HepG2 (cell line): ENCODE data around the gene FGF21. TPM values are rescaled to one million over a fixed set of nuclear protein-coding genes. Genes with fewer than 3 reads are reported as not detected.

Source experiments
- ATAC-seq: fragments of 200-7000 bp; cut with Tn5 transposase; 3 replicates; pipeline ENCODE4 v1.9.1; 2020; ENCODE audit warnings: mild to moderate bottlenecking, moderate library complexity
- BruUV-seq: library from RNA; stranded (reverse); fragments of 400-500 nt; replicated peaks from 2 replicates; lab custom pipeline; 2021; lab: Mats Ljungman, UMichigan
- CTCF ChIA-PET: fragments of 300-600 bp; formaldehyde crosslinking; extraction: SDS; loops from one replicate; lab custom pipeline; 2021; ENCODE audit warnings: low total read pairs, inconsistent platforms, low intra/inter-chr PET ratio; lab: Yijun Ruan, JAX
- POLR2A ChIA-PET: fragments of 350-600 bp; sonication (Branson Sonifier 250); formaldehyde crosslinking; loops from one replicate; lab custom pipeline; 2020; ENCODE audit warnings: antibody characterized with exemption, inconsistent platforms; lab: Yijun Ruan, JAX
- DNase-seq: peaks from one replicate; pipeline ENCODE4 v3.0.0-alpha.2; 2015; ENCODE audit warnings: low spot score
- FAIRE-seq: peaks from 3 replicates; lab custom pipeline; 2011; peaks lifted over from hg19 to GRCh38; lab: Jason Lieb, UNC
- H2AFZ ChIP-seq: one replicate; pipeline ENCODE4 v1.6.1; 2011; ENCODE audit warnings: low read length, inconsistent platforms
- H3K27ac ChIP-seq: fragments of 300-600 bp; 3 replicates; pipeline ENCODE4 v1.8.0; 2011; ENCODE audit warnings: mixed run types, mild to moderate bottlenecking, mixed read lengths, low read length, inconsistent platforms; ENCODE audit not compliant: insufficient read depth; ENCODE audit errors: extremely low read length
- H3K27me3 ChIP-seq, 2 experiments: fragments of 200-600 bp in 1 of 2; 2 replicates in 1 of 2; 3 replicates in 1 of 2; pipeline versions ENCODE4 v1.6.0 to v1.8.0; 2011; ENCODE audit warnings: low read length in 2 of 2, mild to moderate bottlenecking in 2 of 2, moderate library complexity in 2 of 2, inconsistent platforms in 1 of 2; ENCODE audit not compliant: insufficient read depth in 2 of 2, control insufficient read depth in 1 of 2
- H3K36me3 ChIP-seq, 2 experiments: fragments of 200-600 bp in 1 of 2; replicated peaks in 1 of 2; 2 replicates in 1 of 2; 3 replicates in 1 of 2; pipeline versions ENCODE4 v1.5.1 to v1.8.0; 2011; ENCODE audit warnings: low read length in 2 of 2, inconsistent platforms in 1 of 2; ENCODE audit not compliant: insufficient read depth in 2 of 2, control insufficient read depth in 1 of 2
- H3K4me1 ChIP-seq: 2 replicates; pipeline ENCODE4 v1.5.1; 2012; ENCODE audit warnings: low read length, inconsistent platforms; ENCODE audit not compliant: insufficient read depth
- H3K4me2 ChIP-seq: 2 replicates; pipeline ENCODE4 v1.6.0; 2011; ENCODE audit warnings: low read depth, low read length, inconsistent platforms
- H3K4me3 ChIP-seq, 3 experiments: fragments of 200-600 bp in 1 of 3; sonication (generic), shearing (Covaris generic) in 1 of 3; replicated peaks in 1 of 3; 2 replicates each; pipeline ENCODE4 v1.5.1; 2011 to 2016; ENCODE audit warnings: low read length in 3 of 3, inconsistent platforms in 2 of 3, low read depth in 2 of 3, mild to moderate bottlenecking in 2 of 3, control low read depth in 1 of 3, mixed read lengths in 1 of 3; ENCODE audit not compliant: insufficient read depth in 1 of 3
- H3K79me2 ChIP-seq: one replicate; pipeline ENCODE4 v1.6.1; 2011; ENCODE audit warnings: low read length, inconsistent platforms; ENCODE audit not compliant: insufficient read depth
- H3K9ac ChIP-seq: 2 replicates; pipeline ENCODE4 v1.6.0; 2011; ENCODE audit warnings: mild to moderate bottlenecking, low read depth, low read length, inconsistent platforms; ENCODE audit not compliant: insufficient read depth
- H3K9me3 ChIP-seq: 2 replicates; pipeline ENCODE4 v1.5.1; 2012; ENCODE audit warnings: mild to moderate bottlenecking, low read length
- H4K20me1 ChIP-seq: 2 replicates; pipeline ENCODE4 v1.6.0; 2011; ENCODE audit warnings: inconsistent platforms, mild to moderate bottlenecking, low read length, moderate library complexity; ENCODE audit not compliant: insufficient read depth
- ARHGAP35 ChIP-seq: sonication (generic); formaldehyde crosslinking; IDR thresholded peaks from 2 replicates; pipeline ENCODE4 v1.9.0; 2022; ENCODE audit warnings: mild to moderate bottlenecking, inconsistent platforms, moderate library complexity, missing genetic modification reagents, borderline replicate concordance
- KMT2A ChIP-seq: sonication (generic); formaldehyde crosslinking; IDR thresholded peaks from 2 replicates; pipeline ENCODE4 v1.4.0; 2020; ENCODE audit warnings: missing genetic modification reagents
- NCOA1 ChIP-seq: sonication (generic); formaldehyde crosslinking; IDR thresholded peaks from 2 replicates; pipeline ENCODE4 v1.9.0; 2021; ENCODE audit warnings: missing genetic modification reagents
- NR2F2 ChIP-seq: IDR thresholded peaks from 2 replicates; pipeline ENCODE4 v1.6.1; 2012; ENCODE audit warnings: low read depth, inconsistent platforms, borderline replicate concordance
- ZKSCAN8 ChIP-seq: IDR thresholded peaks from 2 replicates; pipeline ENCODE4 v1.6.1; 2016; ENCODE audit warnings: borderline replicate concordance, missing genetic modification reagents, missing compliant biosample characterization
- ZNF274 ChIP-seq: sonication (generic); formaldehyde crosslinking; IDR thresholded peaks from 2 replicates; pipeline ENCODE4 v1.5.1; 2020; ENCODE audit warnings: mild to moderate bottlenecking, missing genetic modification reagents
- ZNF644 ChIP-seq: IDR thresholded peaks from 2 replicates; pipeline ENCODE4 v1.6.1; 2016; ENCODE audit warnings: low read depth
- ZNF746 ChIP-seq: sonication (generic); formaldehyde crosslinking; IDR thresholded peaks from 2 replicates; pipeline ENCODE4 v1.8.0; 2022; ENCODE audit warnings: mild to moderate bottlenecking, missing genetic modification reagents
- ZNF768 ChIP-seq: sonication (generic); formaldehyde crosslinking; IDR thresholded peaks from 2 replicates; pipeline ENCODE4 v1.4.0; 2020; ENCODE audit warnings: missing genetic modification reagents
- ZSCAN29 ChIP-seq: sonication (generic); formaldehyde crosslinking; conservative IDR thresholded peaks from 2 replicates; pipeline ENCODE4 v1.4.0; 2020; ENCODE audit warnings: mild to moderate bottlenecking, missing genetic modification reagents
- WGBS: methylation state at CpG from one replicate; pipeline ENCODE4 v1.1.6; 2017; ENCODE audit warnings: low lambda C conversion rate; 5-methylcytosine and 5-hydroxymethylcytosine counted together
- in situ Hi-C: cut with HindIII; loops from 2 replicates; pipeline ENCODE4 v1.10.0; 2017; ENCODE audit warnings: low pct_unique_long_range_greater_than_20kb; ENCODE audit not compliant: extremely low pct_ligation_motif_present
- intact Hi-C: fragments of 100-400 bp; cut with micrococcal nuclease; formaldehyde crosslinking; loops from one replicate; pipeline ENCODE4 v1.10.0; 2022; ENCODE audit not compliant: unreplicated experiment
- polyA plus RNA-seq, 8 experiments: library from polyadenylated mRNA; depleted of rRNA in 3 of 8; stranded (reverse) in 7 of 8; unstranded in 1 of 8; fragments of >200 nt; fragmentation: Illumina TruSeq in 4 of 8; extraction: Trizol in 4 of 8; gene quantifications; 2 replicates each; pipeline versions ENCODE4 v1.2.1 to v1.2.3, GENCODE V29; 2011 to 2016; ENCODE audit warnings: low read depth in 4 of 8, missing spikeins in 1 of 8, mixed read lengths in 1 of 8; ENCODE audit not compliant: insufficient read depth in 1 of 8
- total RNA-seq, 5 experiments: library from RNA; depleted of rRNA; stranded (reverse); fragments of >200 nt; fragmentation: Illumina TruSeq; extraction: Trizol; gene quantifications; 2 replicates each; pipeline ENCODE4 v1.2.3, GENCODE V29; 2016; ENCODE audit warnings: low read depth in 1 of 5

The FGF21 gene
- total and polyA plus RNA-seq, 2 of the 13 experiments (the other 11 are each of a cell fraction or from before 2014, with no cell fraction given) = 0.17 TPM; not detected in 1

- Histone ChIP-seq H2AFZ (no peak overlapping the region), H3K36me3 (no peaks in the 10 kb centered on the region), H3K4me2 (no peak overlapping the region), H3K9me3 (no peaks in the 10 kb centered on the region), H3K4me1 (peaks cover 50% of the 10 kb centered on the region), H3K4me3 (no peak overlapping the region), H3K79me2 (no peaks in the 10 kb centered on the region)
- WGBS = 0% methylated on average over 1 of the region's 1 CpG
- no TSS peak for BruUV-seq
- ATAC-seq = peak; percentile 24; the same call in 2 of the 3 replicates
- DNase-seq = no peak
- CTCF ChIA-PET = no interaction called here
- TF ChIP-seq ZNF274 (CRISPR knock-in tag) (no peak), ZKSCAN8 (CRISPR knock-in tag) (no peak), ZNF644 (CRISPR knock-in tag) (no peak), NCOA1 (CRISPR knock-in tag) (no peak), ZSCAN29 (CRISPR knock-in tag) (no peak), ZNF746 (CRISPR knock-in tag) (no peak), ARHGAP35 (no peak), NR2F2 (no peak), ZNF768 (no peak), KMT2A (CRISPR knock-in tag) (no peak)
- TF ChIP-seq, all 625 proteins: peak for 0
- no peaks in the 10 kb centered on the region for H4K20me1 ChIP-seq
- H3K27me3 ChIP-seq = no peaks in the 10 kb centered on the region; a peak in 1 of 5 replicates
- intact Hi-C loops = loop anchor here (10.0 kb wide), 1 partner anchor 185 kb away; the partner anchor contains the start of gene FTL
- in situ Hi-C loops = loop anchor here (10.0 kb wide), 1 partner anchor 105 kb away; the partner anchor contains the start of gene NTN5
- H3K27ac ChIP-seq = no peak overlapping the region
- POLR2A ChIA-PET = no interaction called here
- no peak for FAIRE-seq
- H3K9ac ChIP-seq = no peak overlapping the region
These were observed 24.3 kb downstream of the FGF21 start for GRCh38 chr19:48779636-48780035.
